ENCODE data around the gene MARCO. TPM values are rescaled to one million over a fixed set of nuclear protein-coding genes. Genes with fewer than 3 reads are reported as not detected.

MARCO gene, protein sequence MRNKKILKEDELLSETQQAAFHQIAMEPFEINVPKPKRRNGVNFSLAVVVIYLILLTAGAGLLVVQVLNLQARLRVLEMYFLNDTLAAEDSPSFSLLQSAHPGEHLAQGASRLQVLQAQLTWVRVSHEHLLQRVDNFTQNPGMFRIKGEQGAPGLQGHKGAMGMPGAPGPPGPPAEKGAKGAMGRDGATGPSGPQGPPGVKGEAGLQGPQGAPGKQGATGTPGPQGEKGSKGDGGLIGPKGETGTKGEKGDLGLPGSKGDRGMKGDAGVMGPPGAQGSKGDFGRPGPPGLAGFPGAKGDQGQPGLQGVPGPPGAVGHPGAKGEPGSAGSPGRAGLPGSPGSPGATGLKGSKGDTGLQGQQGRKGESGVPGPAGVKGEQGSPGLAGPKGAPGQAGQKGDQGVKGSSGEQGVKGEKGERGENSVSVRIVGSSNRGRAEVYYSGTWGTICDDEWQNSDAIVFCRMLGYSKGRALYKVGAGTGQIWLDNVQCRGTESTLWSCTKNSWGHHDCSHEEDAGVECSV
- polyA plus RNA-seq (ENCODE audit: insufficient read length) = 1.4 TPM

- DNase-seq (ENCODE audit: low read depth) = no peak
Measured at GRCh38 chr2:118942031-118942430, at the start of gene MARCO. MARCO (plus strand) TSS chr2:118942194; CDS start chr2:118942301, 107 bp downstream.

DNA sequence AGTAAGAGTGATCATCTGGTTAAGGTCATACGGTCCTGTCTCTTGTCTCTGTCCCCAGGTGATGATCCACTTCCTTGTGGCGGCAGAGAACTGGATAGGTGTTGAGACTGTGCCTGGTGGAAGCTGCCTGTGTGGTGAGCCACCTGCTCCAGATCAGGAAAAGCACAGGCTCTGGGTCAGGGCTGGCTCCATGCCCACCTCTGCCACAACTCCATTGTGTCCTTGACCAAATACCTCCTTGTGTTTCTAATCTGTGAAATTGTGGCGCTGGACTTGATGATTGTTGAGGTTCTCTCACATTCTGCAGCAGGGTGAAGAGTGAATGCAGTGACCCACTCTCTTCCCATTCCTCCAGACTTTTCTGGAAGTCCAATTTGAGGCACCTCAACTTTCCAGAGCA lies 48.9 kb upstream of the MARCO start:
- no peak for DNase-seq (ENCODE audit: low read depth)

DNA sequence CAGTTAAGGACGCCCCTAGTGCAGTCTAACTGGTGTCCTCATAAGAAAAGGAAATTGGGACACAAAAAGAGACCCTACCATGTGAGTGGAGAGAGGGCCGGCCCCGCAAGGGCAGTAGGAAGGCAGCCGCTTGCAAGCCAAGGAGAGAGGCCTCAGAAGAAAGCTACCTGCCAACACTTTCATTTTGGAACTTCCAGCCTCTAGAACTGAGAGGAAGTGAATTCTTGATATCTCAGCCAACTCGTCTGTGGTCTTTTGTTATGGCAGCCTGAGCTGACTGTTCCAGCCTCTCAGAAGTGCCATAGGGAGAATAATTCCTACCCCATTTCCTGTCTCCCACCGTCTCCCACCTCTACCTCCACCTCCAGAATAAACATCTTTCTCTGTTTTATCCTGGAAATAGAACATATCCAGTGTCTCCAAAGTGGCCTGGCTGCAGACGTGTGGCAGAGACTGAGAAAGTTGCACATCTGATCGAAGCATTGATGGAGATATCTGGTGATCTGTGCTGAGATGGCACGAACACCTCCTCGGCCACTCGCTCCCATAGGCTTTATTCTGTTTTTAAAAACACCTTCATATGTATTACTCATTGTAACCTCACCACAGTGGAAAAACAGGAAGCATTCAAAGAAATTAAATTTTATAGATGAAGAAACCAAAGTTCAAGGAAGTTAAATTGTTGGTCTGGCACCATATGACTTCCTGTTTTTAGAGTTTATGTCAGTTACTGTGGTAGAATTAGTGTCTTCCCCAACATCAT lies 39.5 kb upstream of the MARCO start:
- DNase-seq (ENCODE audit: low read depth) = no peak

DNA sequence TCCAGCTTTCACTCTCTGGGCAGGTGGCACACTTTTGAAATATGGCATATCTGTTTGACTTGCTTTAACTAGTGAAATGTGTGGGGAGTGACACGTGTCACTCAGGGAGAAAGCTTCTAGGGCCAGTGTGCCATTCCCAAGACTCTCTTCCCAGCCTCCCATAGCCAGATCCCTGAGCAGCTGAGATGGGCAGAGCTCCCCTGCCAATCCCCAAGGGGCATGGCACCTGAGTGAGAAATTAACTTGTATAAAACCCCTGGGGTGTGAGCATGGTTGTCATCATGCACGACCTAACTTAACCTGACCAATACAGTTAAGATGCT lies 39.0 kb upstream of the MARCO start:
- no peak for DNase-seq (ENCODE audit: low read depth)

DNA sequence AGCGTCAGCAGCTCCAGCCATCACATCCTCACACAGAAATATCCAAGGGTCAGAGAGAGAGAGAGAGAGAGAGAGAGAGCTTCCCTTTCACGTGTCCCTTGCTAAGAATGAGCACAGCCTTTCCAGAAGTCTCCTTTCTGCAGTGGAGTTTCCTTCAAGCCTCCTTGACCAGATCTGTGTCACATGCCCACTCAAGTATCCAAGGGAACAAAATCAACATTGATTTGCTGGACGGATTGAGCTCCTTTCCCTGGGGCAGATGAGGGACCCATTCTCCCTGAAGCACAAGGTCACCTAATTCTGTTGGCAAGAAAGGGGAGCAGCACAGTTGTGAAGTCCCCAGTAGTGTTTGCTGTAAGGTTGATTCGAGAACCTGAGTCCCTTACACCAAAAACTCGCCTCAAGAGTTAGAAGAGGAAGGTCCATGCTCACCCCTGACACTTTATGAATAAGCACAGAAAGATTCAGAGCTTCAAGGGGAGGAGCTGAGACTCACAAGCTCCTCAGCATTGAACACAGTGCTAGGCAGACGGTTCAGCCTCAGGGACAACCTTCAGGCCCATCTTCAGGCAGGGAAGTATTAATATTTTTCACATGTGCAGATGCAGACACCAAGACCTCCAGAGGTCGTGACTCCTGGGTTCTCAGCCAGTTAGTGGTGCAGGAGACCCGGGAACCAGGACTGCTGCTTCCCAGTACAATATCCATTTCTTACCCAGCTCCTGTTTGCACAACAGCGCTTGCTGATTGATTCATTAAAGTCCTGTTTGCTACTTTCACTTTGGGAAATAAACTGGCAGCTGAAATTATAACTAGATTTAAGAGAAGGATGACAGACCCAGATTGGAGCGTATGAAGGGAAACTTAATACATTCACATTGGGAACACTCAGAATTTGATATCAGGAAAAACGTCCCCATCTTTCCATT lies 38.2 kb upstream of the MARCO start:
- DNase-seq (ENCODE audit: low read depth) = no peak

DNA sequence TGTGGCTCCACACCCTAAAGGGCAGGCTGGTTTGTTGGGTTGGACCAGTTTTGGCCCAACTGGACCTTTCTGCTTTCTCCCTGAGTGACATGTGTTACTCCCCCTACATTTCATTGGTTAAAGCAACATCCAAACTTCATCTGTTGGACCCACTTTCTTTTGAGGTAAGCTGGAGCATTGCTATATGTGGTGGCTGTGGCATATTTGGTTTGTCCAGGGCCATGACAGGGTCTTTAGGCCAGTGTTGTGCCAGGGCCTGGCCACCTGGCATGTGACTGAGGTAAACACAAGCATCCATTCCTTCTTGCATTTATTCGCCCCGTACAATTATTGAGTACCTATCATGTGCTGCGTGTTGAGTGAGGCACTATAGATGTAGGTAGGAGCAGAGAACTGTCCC lies 36.8 kb upstream of the MARCO start:
- no peak for DNase-seq (ENCODE audit: low read depth)

DNA sequence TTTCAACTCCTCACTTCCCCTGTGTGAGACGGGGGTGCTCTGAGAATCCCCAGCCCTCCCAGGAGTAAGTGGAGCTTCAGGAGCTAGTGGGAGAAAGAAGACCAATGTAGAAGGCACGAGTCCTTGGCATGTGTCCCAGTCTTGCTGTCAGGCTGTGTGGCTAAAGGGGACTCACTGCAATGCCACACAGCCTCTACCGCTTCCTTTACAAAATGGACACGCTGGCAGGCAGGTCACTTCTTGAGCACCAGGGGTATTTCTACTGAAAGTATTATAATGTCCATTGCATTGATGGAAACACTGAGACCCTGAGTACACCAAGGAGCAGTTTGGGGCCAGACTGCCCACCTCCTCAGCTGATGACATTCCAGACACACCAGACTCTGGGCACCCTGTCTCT lies 35.8 kb upstream of the MARCO start:
- DNase-seq (ENCODE audit: low read depth) = no peak

- DNase-seq (ENCODE audit: low read depth) = no peak
Measured at GRCh38 chr2:118907759-118908158, 34.2 kb upstream of the MARCO start.

DNA sequence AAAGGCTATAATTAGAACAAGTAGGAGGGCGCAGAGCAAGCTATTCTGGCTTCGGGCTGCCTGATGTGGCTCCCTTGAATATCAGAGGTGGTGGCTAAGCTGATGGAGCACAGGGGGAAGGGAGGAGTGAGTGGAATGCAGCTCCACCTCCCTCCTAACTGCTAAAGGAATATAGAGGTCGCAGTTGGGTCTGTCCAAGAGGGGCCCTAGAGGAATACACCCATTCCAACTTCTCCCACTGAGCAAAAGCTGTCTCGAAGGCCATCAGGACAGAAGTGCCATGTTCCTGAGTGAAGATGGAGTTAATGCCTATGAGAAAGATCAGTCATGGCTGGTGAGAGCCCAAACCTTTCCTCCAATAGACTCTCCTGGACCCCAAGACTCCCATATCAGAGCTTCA lies 32.8 kb upstream of the MARCO start:
- DNase-seq (ENCODE audit: low read depth) = no peak

GRCh38 chr2:118911166-118911856 lies 30.7 kb upstream of the MARCO start:
- no peak for DNase-seq (ENCODE audit: low read depth)

- no peak for DNase-seq (ENCODE audit: low read depth)
Measured at GRCh38 chr2:118911936-118912335, 30.1 kb upstream of the MARCO start.

GRCh38 chr2:118913131-118913802 lies 28.7 kb upstream of the MARCO start:
- no peak for DNase-seq (ENCODE audit: low read depth)

GRCh38 chr2:118913803-118914645 lies 28.0 kb upstream of the MARCO start:
- no peak for DNase-seq (ENCODE audit: low read depth)

GRCh38 chr2:118914721-118915453 lies 27.1 kb upstream of the MARCO start:
- no peak for DNase-seq (ENCODE audit: low read depth)

DNA sequence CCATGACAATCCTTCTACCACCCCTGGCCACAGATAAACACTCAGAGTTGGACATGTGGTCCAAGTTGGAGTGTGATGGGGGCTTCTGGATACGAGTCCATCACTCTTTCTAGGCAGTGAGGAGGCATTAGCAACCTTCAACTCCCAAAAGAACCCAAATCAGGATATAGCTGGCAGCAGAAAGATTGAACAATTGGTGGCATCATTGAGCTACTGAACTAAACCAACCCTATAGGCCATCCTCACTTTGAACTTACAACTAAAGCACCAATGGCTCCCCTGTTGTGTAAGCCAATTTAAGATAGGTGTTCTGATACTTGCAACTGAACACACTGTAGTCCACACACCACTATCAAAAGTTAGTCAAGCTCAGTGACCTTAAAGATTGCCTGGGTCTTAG lies 24.0 kb upstream of the MARCO start:
- DNase-seq (ENCODE audit: low read depth) = no peak

DNA sequence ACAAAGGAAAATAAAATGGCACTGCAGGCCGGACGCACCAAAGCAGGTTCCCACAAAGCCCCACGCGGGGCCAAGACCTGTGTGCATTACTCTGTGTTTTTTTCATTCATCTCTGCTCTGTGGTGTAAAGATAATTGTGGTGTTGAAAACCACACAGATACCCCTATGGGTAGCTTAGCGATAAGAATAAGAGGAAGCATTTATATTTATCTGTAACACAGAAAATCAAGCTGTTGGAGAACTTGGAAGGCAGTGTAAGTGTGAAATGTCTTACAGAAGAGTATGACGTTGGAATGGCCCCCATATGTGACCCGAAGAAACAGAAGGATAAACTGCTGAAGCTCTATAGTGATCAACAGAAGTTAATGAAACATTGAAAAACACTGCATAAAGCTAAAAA lies 20.3 kb upstream of the MARCO start:
- DNase-seq (ENCODE audit: low read depth) = no peak

- DNase-seq (ENCODE audit: low read depth) = no peak
Measured at GRCh38 chr2:118922254-118922653, 19.7 kb upstream of the MARCO start.

- no peak for DNase-seq (ENCODE audit: low read depth)
Measured at GRCh38 chr2:118923371-118923770, 18.6 kb upstream of the MARCO start.

DNA sequence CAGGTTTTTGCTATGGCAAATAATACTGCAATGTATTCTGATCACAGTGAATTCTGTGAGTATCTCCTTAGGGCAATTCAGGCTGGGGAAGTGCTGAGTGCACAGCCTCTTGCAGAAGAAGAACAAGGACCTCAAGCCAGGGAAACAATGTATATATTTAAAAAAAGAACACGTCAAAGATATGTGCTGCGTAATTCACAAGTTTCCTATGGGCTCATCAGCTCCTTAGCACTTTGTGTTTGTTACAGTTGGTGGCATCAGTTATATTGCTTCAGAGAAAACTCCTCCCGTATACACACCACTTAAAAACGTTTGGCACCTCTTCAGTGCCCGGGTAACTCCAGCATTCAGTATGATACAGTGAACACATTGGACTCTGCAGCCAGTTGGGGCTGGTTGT lies 16.5 kb upstream of the MARCO start:
- no peak for DNase-seq (ENCODE audit: low read depth)
